Measurements from ENCODE around the gene WDR3. TPM values are rescaled to one million over a fixed set of nuclear protein-coding genes. Genes with fewer than 3 reads are reported as not detected.

The WDR3 gene
- total RNA-seq = 17.6 and 31.0 TPM in 2 replicates

GRCh38 chr1:117929343-117930172, at the start of gene WDR3, which contains the start of gene GDAP2:
Gene WDR3, plus strand, starts transcription at chr1:117929739. Its CDS starts 3,581 bp downstream, at chr1:117933320.
Gene GDAP2, minus strand, starts transcription at chr1:117929621. Its CDS starts 9,264 bp downstream, at chr1:117920357.

Other genes starting within 250 kb of the WDR3 start
- 17.6 and 25.5 TPM in 2 replicates for gene GDAP2, start 118 bp upstream of the WDR3 start, total RNA-seq

Measured in vein endothelial cell (primary cell).